HL-60/S4 treated with retinoic acid at 250 ng/mL for 4 days and 3 days (cell line): Measurements from ENCODE around the gene CDK19.
"Not testable (repeated sequence)": the region's sequence is repeated elsewhere in the genome, so short reads cannot be mapped to it uniquely, and the experiment has no call there.

Experiments used
- in situ Hi-C: fragments of 300-500 bp; cut with MboI; formaldehyde crosslinking; loops from 2 replicates; pipeline ENCODE4 v1.7.0; 2022; ENCODE audit warnings: low sequenced_read_pairs

Gene CDK19

GRCh38 chr6:110815411-110816409, at the start of gene CDK19:
Gene CDK19 (minus strand): TSS chr6:110815469. CDS start chr6:110815136, 333 bp downstream.
- in situ Hi-C loops: no loop called here

- in situ Hi-C loops: no loop called here
Measured at GRCh38 chr6:110864824-110865223, 49.6 kb upstream of the CDK19 start.

GRCh38 chr6:110859335-110859792, 44.1 kb upstream of the CDK19 start:
- in situ Hi-C loops: no loop called here

GRCh38 chr6:110858562-110859214, 43.4 kb upstream of the CDK19 start:
- in situ Hi-C loops: no loop called here

- in situ Hi-C loops: no loop called here
Measured at GRCh38 chr6:110858016-110858415, 42.7 kb upstream of the CDK19 start.

GRCh38 chr6:110856296-110856695, 41.0 kb upstream of the CDK19 start:
- in situ Hi-C loops: no loop called here

GRCh38 chr6:110853754-110854477, 38.6 kb upstream of the CDK19 start:
- in situ Hi-C loops: no loop called here

GRCh38 chr6:110852773-110853172, 37.5 kb upstream of the CDK19 start:
- in situ Hi-C loops: no loop called here

- in situ Hi-C loops: no loop called here
Measured at GRCh38 chr6:110849781-110850180, 34.5 kb upstream of the CDK19 start.

GRCh38 chr6:110841266-110841665, 26.0 kb upstream of the CDK19 start:
- in situ Hi-C loops: no loop called here

- in situ Hi-C loops: not testable (repeated sequence)
Measured at GRCh38 chr6:110835751-110836150, 20.5 kb upstream of the CDK19 start.

GRCh38 chr6:110833831-110834230, 18.6 kb upstream of the CDK19 start:
- in situ Hi-C loops: no loop called here

- in situ Hi-C loops: no loop called here
Measured at GRCh38 chr6:110831405-110831804, 16.1 kb upstream of the CDK19 start.

- in situ Hi-C loops: no loop called here
Measured at GRCh38 chr6:110828396-110828795, 13.1 kb upstream of the CDK19 start.

GRCh38 chr6:110826236-110827129, 11.2 kb upstream of the CDK19 start:
- in situ Hi-C loops: no loop called here

GRCh38 chr6:110823146-110823545, 7.9 kb upstream of the CDK19 start:
- in situ Hi-C loops: no loop called here

GRCh38 chr6:110822249-110822648, 7.0 kb upstream of the CDK19 start:
- in situ Hi-C loops: no loop called here

GRCh38 chr6:110816677-110817076, 1.4 kb upstream of the CDK19 start:
- in situ Hi-C loops: no loop called here

GRCh38 chr6:110815015-110815410, 256 bp downstream of the CDK19 start:
- in situ Hi-C loops: no loop called here
